Mesenchymal stem cell (in vitro differentiated cells and primary cell): ENCODE data around the gene ITIH4.

Source experiments
- DNase-seq: peaks from one replicate; pipeline ENCODE4 v3.0.0-alpha.2; 2013
- H2AFZ ChIP-seq: one replicate; pipeline ENCODE4 v1.6.1; 2013; ENCODE audit warnings: low read depth, mild to moderate bottlenecking, control low read depth, inconsistent platforms, low read length, moderate library complexity
- H2AK5ac ChIP-seq: 2 replicates; pipeline ENCODE4 v1.6.1; 2013; ENCODE audit warnings: low read length, moderate library complexity, mild to moderate bottlenecking, inconsistent platforms; ENCODE audit not compliant: severe bottlenecking
- H2BK120ac ChIP-seq: one replicate; pipeline ENCODE4 v1.6.1; 2013; ENCODE audit warnings: low read depth, mild to moderate bottlenecking, inconsistent platforms, low read length, moderate library complexity
- H2BK12ac ChIP-seq, 2 experiments: one replicate each; pipeline ENCODE4 v1.6.1; 2013; ENCODE audit warnings: inconsistent platforms in 2 of 2, low read length in 2 of 2, mild to moderate bottlenecking in 2 of 2, moderate library complexity in 2 of 2, control low read depth in 1 of 2
- H2BK15ac ChIP-seq: one replicate; pipeline ENCODE4 v1.6.1; 2013; ENCODE audit warnings: mild to moderate bottlenecking, low read depth, inconsistent platforms; ENCODE audit not compliant: poor library complexity, severe bottlenecking
- H2BK5ac ChIP-seq: 2 replicates; pipeline ENCODE4 v1.6.1; 2013; ENCODE audit warnings: low read depth, mild to moderate bottlenecking, low read length, control low read depth, inconsistent platforms; ENCODE audit not compliant: poor library complexity, severe bottlenecking
- H3K14ac ChIP-seq, 2 experiments: one replicate each; pipeline ENCODE4 v1.6.1; 2013; ENCODE audit warnings: inconsistent platforms in 2 of 2, low read length in 2 of 2, control low read depth in 1 of 2, mild to moderate bottlenecking in 1 of 2, moderate library complexity in 1 of 2
- H3K18ac ChIP-seq, 2 experiments: one replicate each; pipeline ENCODE4 v1.6.1; 2013; ENCODE audit warnings: inconsistent platforms in 2 of 2, low read length in 2 of 2, control low read depth in 1 of 2, low read depth in 1 of 2, mild to moderate bottlenecking in 1 of 2
- H3K23ac ChIP-seq, 2 experiments: one replicate each; pipeline ENCODE4 v1.6.1; 2013; ENCODE audit warnings: inconsistent platforms in 2 of 2, low read length in 2 of 2, mild to moderate bottlenecking in 2 of 2, moderate library complexity in 2 of 2, control low read depth in 1 of 2
- H3K27ac ChIP-seq: 2 replicates; pipeline ENCODE4 v1.5.1; 2013; ENCODE audit warnings: mild to moderate bottlenecking, moderate library complexity, low read length, control low read depth, inconsistent platforms; ENCODE audit not compliant: poor library complexity, severe bottlenecking
- H3K27me3 ChIP-seq, 2 experiments: 2 replicates each; pipeline versions ENCODE4 v1.6.1 to v1.7.0; 2013; ENCODE audit warnings: low read length in 2 of 2, mild to moderate bottlenecking in 2 of 2, moderate library complexity in 2 of 2, control low read depth in 1 of 2, inconsistent platforms in 1 of 2; ENCODE audit not compliant: control insufficient read depth in 1 of 2, insufficient read depth in 1 of 2
- H3K36me3 ChIP-seq, 2 experiments: 2 replicates each; pipeline versions ENCODE4 v1.6.1 to v1.7.0; 2013; ENCODE audit warnings: low read length in 2 of 2, control low read depth in 1 of 2, inconsistent platforms in 1 of 2, low read depth in 1 of 2, mild to moderate bottlenecking in 1 of 2; ENCODE audit not compliant: insufficient read depth in 2 of 2, control insufficient read depth in 1 of 2
- H3K4ac ChIP-seq, 2 experiments: one replicate each; pipeline ENCODE4 v1.6.1; 2013; ENCODE audit warnings: inconsistent platforms in 2 of 2, low read length in 2 of 2, mild to moderate bottlenecking in 2 of 2, moderate library complexity in 2 of 2, control low read depth in 1 of 2, low read depth in 1 of 2
- H3K4me1 ChIP-seq: 2 replicates; pipeline ENCODE4 v1.6.1; 2013; ENCODE audit warnings: low read depth, low read length, control low read depth; ENCODE audit not compliant: control insufficient read depth, insufficient read depth
- H3K4me2 ChIP-seq: 2 replicates; pipeline ENCODE4 v1.6.1; 2013; ENCODE audit warnings: low read length, mild to moderate bottlenecking, inconsistent platforms; ENCODE audit not compliant: poor library complexity, severe bottlenecking
- H3K4me3 ChIP-seq, 2 experiments: 2 replicates each; pipeline versions ENCODE4 v1.5.1 to v1.7.0; 2013; ENCODE audit warnings: low read length in 2 of 2, mild to moderate bottlenecking in 2 of 2, control low read depth in 1 of 2, low read depth in 1 of 2; ENCODE audit not compliant: insufficient read depth in 1 of 2
- H3K79me1 ChIP-seq: replicated peaks from 2 replicates; pipeline ENCODE4 v1.6.1; 2013; ENCODE audit warnings: mild to moderate bottlenecking, control low read depth, low read length, inconsistent platforms; ENCODE audit not compliant: poor library complexity, severe bottlenecking
- H3K9ac ChIP-seq: 2 replicates; pipeline ENCODE4 v1.7.0; 2013; ENCODE audit warnings: mild to moderate bottlenecking, low read length, moderate library complexity
- H3K9me3 ChIP-seq: 2 replicates; pipeline ENCODE4 v1.7.0; 2013; ENCODE audit warnings: mild to moderate bottlenecking, low read length; ENCODE audit not compliant: control insufficient read depth
- H4K8ac ChIP-seq: one replicate; pipeline ENCODE4 v1.6.1; 2013; ENCODE audit warnings: inconsistent platforms, mild to moderate bottlenecking, low read length, moderate library complexity
- H4K91ac ChIP-seq: one replicate; pipeline ENCODE4 v1.6.1; 2013; ENCODE audit warnings: mild to moderate bottlenecking, low read length, inconsistent platforms
- WGBS: methylation state at CpG from one replicate; pipeline ENCODE4 v1.1.7; 2013; ENCODE audit warnings: mixed read lengths; 5-methylcytosine and 5-hydroxymethylcytosine counted together

Gene ITIH4

DNA sequence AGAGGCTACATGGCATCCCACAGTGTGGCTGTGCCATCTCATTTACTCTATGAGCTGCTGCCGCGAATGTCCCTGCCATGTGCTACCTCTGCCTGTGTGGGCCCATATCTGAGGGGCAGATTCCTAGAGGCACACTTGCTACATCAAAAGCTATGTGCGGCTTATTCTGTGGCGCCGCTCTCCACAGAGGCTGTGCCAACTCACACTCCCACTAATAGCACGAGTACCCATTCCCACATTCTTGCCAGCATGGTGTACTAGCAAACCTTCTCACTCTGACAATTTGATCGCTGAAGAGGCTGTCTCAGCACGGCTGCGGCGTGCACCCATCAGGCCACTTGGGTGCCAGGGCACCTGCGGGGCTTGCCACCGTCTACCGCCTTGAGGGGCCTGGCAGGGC, 35.5 kb upstream of the ITIH4 start:
- WGBS = 97% methylated on average over 13 of the region's 13 CpGs
- H3K4me2 ChIP-seq = no peak overlapping the region
- no peak overlapping the region for H2BK5ac ChIP-seq
- no peak overlapping the region for H3K14ac ChIP-seq
- no peak overlapping the region for H3K4me3 ChIP-seq
- no peak overlapping the region for H2BK120ac ChIP-seq
- peaks cover 0 to 15% of the 10 kb centered on the region in 2 experiments for H3K36me3 ChIP-seq
- H3K9ac ChIP-seq = no peak overlapping the region
- no peak overlapping the region for H2AFZ ChIP-seq
- H3K4me1 ChIP-seq = peaks cover 1% of the 10 kb centered on the region
- peaks cover 29% of the 10 kb centered on the region for H3K79me1 ChIP-seq
- no peak overlapping the region for H3K23ac ChIP-seq
- H3K9me3 ChIP-seq = no peaks in the 10 kb centered on the region
- H4K91ac ChIP-seq = no peak overlapping the region
- H4K8ac ChIP-seq = no peak overlapping the region
- no peak overlapping the region for H2BK15ac ChIP-seq
- no peak overlapping the region for H3K27ac ChIP-seq
- no peak overlapping the region for H3K4ac ChIP-seq
- H2BK12ac ChIP-seq = no peak overlapping the region
- H3K18ac ChIP-seq = no peak overlapping the region
- no peak for DNase-seq
- H3K27me3 ChIP-seq = no peaks in the 10 kb centered on the region
- H2AK5ac ChIP-seq = no peak overlapping the region

DNA sequence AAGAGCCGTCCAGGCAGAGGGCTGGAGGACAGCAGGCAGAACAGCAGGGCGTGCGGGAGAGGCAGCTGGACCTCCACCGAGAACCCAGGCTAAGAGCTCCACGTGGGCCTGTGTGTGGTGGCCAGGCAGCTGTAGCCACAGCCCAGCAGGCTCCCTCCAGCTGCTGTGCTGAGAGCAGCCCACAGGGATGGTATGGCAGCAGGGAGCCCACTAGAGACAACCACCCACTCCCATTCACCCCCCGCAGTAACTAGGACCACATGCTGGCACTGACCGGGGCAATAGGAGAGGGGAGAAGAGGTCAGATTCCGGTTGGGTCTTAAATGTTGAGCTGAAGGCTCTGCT, 29.9 kb upstream of the ITIH4 start:
- Histone ChIP-seq H2BK120ac (no peak overlapping the region), H2BK12ac (no peak overlapping the region), H3K79me1 (peaks cover 19% of the 10 kb centered on the region), H3K14ac (no peak overlapping the region), H3K4ac (no peak overlapping the region), H3K36me3 (peaks cover 0 to 10% of the 10 kb centered on the region in 2 experiments), H3K9ac (no peak overlapping the region), H4K8ac (no peak overlapping the region), H3K18ac (no peak overlapping the region), H2BK5ac (no peak overlapping the region), H3K4me1 (peaks cover 11% of the 10 kb centered on the region), H2AK5ac (no peak overlapping the region), H2BK15ac (no peak overlapping the region), H3K27ac (no peak overlapping the region), H3K4me3 (no peak overlapping the region), H3K27me3 (no peaks in the 10 kb centered on the region), H3K23ac (no peak overlapping the region), H3K4me2 (no peak overlapping the region), H3K9me3 (no peaks in the 10 kb centered on the region), H2AFZ (no peak overlapping the region), H4K91ac (no peak overlapping the region)
- no peak for DNase-seq
- WGBS = 88% methylated on average over 8 of the region's 8 CpGs

DNA sequence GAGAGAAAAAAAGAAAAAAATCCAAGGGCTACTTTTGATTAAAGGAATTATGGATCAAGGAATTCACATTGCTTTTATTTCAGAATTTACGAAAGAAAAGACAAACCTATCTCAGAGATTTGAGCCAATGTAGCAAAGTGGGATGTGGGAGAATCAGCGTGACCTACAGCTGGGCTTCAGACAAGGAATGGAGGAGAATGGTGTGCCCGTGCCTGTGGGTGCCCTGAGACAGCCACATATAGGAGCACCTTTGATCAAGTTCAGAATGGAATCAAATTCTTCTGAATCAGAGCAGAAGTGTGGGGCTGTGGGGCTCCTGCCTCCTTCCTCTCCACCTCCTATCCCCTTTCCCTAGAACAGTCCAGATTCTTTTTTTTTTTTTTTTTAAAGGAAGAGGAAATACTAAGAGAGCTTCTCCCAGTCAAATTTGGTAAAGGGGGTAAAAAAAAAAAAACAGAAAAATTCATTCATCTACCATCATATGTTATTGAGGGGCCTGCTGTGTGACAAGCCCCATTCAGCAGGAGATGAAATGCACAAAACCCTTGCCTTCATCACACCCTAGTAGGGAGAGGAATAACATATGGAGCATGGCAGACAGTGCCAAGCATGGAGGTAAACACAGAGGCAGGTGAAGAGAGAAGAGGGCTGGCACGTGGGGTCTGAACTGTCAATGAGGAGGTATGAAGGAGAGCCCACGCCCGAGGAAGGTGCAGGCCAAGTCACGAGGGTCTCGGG, 29.4 kb upstream of the ITIH4 start:
- H3K4ac ChIP-seq = no peak overlapping the region
- no peak overlapping the region for H2AK5ac ChIP-seq
- no peak overlapping the region for H2BK12ac ChIP-seq
- DNase-seq = no peak
- WGBS = 95% methylated on average over 8 of the region's 8 CpGs
- H3K4me1 ChIP-seq = peaks cover 11% of the 10 kb centered on the region
- H3K14ac ChIP-seq = no peak overlapping the region
- no peak overlapping the region for H3K18ac ChIP-seq
- no peak overlapping the region for H3K4me3 ChIP-seq
- no peak overlapping the region for H2BK15ac ChIP-seq
- H3K27me3 ChIP-seq = no peaks in the 10 kb centered on the region
- H3K23ac ChIP-seq = no peak overlapping the region
- H3K9ac ChIP-seq = no peak overlapping the region
- no peak overlapping the region for H4K8ac ChIP-seq
- no peaks in the 10 kb centered on the region for H3K9me3 ChIP-seq
- no peak overlapping the region for H4K91ac ChIP-seq
- H3K79me1 ChIP-seq = peaks cover 19% of the 10 kb centered on the region
- H3K36me3 ChIP-seq = peaks cover under 1 to 10% of the 10 kb centered on the region in 2 experiments
- no peak overlapping the region for H2AFZ ChIP-seq
- no peak overlapping the region for H3K4me2 ChIP-seq
- no peak overlapping the region for H2BK5ac ChIP-seq
- H2BK120ac ChIP-seq = no peak overlapping the region
- no peak overlapping the region for H3K27ac ChIP-seq

DNA sequence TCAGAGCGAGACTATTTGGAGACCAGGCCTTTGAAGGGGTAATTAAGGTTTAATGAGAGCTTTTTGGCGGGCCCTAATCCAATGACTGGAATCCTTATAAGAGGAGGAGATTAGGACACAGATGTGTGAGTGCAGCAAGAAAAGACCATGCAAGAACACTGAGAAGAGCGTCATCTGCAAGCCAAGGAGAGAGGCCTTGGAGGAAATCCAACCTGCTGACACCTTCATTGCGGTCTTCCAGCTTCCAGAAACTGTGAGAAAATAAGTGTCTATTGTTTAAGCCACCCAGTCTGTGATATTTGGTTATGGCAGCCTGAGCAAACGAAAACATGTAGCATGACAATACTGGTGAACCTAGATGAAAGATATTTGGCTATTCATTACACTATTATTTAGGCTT, 27.4 kb upstream of the ITIH4 start:
- Histone ChIP-seq H2AFZ (no peak overlapping the region), H3K27ac (no peak overlapping the region), H2AK5ac (no peak overlapping the region), H3K79me1 (peaks cover 20% of the 10 kb centered on the region), H2BK5ac (no peak overlapping the region), H3K27me3 (no peaks in the 10 kb centered on the region), H3K4me1 (peaks cover 11% of the 10 kb centered on the region), H3K9ac (no peak overlapping the region), H3K18ac (no peak overlapping the region), H2BK120ac (no peak overlapping the region), H2BK12ac (no peak overlapping the region), H4K91ac (no peak overlapping the region), H4K8ac (no peak overlapping the region), H2BK15ac (no peak overlapping the region), H3K4me2 (no peak overlapping the region), H3K9me3 (no peaks in the 10 kb centered on the region), H3K4me3 (no peak overlapping the region), H3K23ac (no peak overlapping the region), H3K4ac (no peak overlapping the region), H3K36me3 (peaks cover 4 to 14% of the 10 kb centered on the region in 2 experiments), H3K14ac (no peak overlapping the region)
- no peak for DNase-seq
- WGBS = 96% methylated on average over 4 of the region's 5 CpGs
